Neuronal stem cell (in vitro differentiated cells): ENCODE measurements around the gene BRIX1.

Experiments
- DNase-seq: peaks from one replicate; pipeline ENCODE4 v3.0.0-alpha.2; 2013; ENCODE audit warnings: low spot score
- H2AFZ ChIP-seq: one replicate; pipeline ENCODE4 v1.6.1; 2013; ENCODE audit warnings: mild to moderate bottlenecking, low read length, inconsistent platforms
- H2AK5ac ChIP-seq: 2 replicates; pipeline ENCODE4 v1.6.1; 2013; ENCODE audit warnings: low read depth, mild to moderate bottlenecking, inconsistent platforms, low read length, moderate library complexity, mixed read lengths
- H2BK120ac ChIP-seq: 2 replicates; pipeline ENCODE4 v1.6.1; 2013; ENCODE audit warnings: low read depth, mild to moderate bottlenecking, inconsistent platforms, low read length, moderate library complexity, mixed read lengths
- H2BK12ac ChIP-seq: one replicate; pipeline ENCODE4 v1.6.1; 2013; ENCODE audit warnings: low read length, inconsistent platforms
- H2BK15ac ChIP-seq: 2 replicates; pipeline ENCODE4 v1.6.1; 2013; ENCODE audit warnings: mild to moderate bottlenecking, low read length, inconsistent platforms, mixed read lengths
- H2BK5ac ChIP-seq: one replicate; pipeline ENCODE4 v1.6.1; 2013; ENCODE audit warnings: inconsistent platforms, mild to moderate bottlenecking, low read length, moderate library complexity
- H3K14ac ChIP-seq: one replicate; pipeline ENCODE4 v1.6.1; 2013; ENCODE audit warnings: low read length, inconsistent platforms
- H3K18ac ChIP-seq: 2 replicates; pipeline ENCODE4 v1.6.1; 2013; ENCODE audit warnings: low read length, inconsistent platforms
- H3K23ac ChIP-seq: 2 replicates; pipeline ENCODE4 v1.6.1; 2013; ENCODE audit warnings: low read depth, mild to moderate bottlenecking, mixed read lengths, low read length, inconsistent platforms; ENCODE audit not compliant: poor library complexity
- H3K27ac ChIP-seq: replicated peaks from 3 replicates; pipeline ENCODE4 v1.5.1; 2013; ENCODE audit warnings: low read length, inconsistent platforms
- H3K27me3 ChIP-seq, 3 experiments: 2 replicates each; pipeline ENCODE4 v1.6.1; 2013; ENCODE audit warnings: low read length in 3 of 3, mild to moderate bottlenecking in 2 of 3, inconsistent platforms in 1 of 3, low read depth in 1 of 3, mixed read lengths in 1 of 3, moderate library complexity in 1 of 3; ENCODE audit not compliant: control insufficient read depth in 3 of 3, insufficient read depth in 3 of 3
- H3K36me3 ChIP-seq, 2 donors: replicated peaks in 1 of 2; 2 replicates each; pipeline ENCODE4 v1.6.1; 2013; ENCODE audit warnings: low read length in 2 of 2; ENCODE audit not compliant: control insufficient read depth in 2 of 2, insufficient read depth in 2 of 2
- H3K4ac ChIP-seq: 2 replicates; pipeline ENCODE4 v1.6.1; 2013; ENCODE audit warnings: inconsistent platforms, mild to moderate bottlenecking, low read length, moderate library complexity
- H3K4me1 ChIP-seq, 2 donors: 1 replicate in 1 of 2; 2 replicates in 1 of 2; pipeline ENCODE4 v1.6.1; 2013; ENCODE audit warnings: low read length in 2 of 2, low read depth in 1 of 2; ENCODE audit not compliant: control insufficient read depth in 2 of 2, insufficient read depth in 1 of 2
- H3K4me2 ChIP-seq: one replicate; pipeline ENCODE4 v1.6.1; 2013; ENCODE audit warnings: mild to moderate bottlenecking, low read length, inconsistent platforms; ENCODE audit not compliant: insufficient read depth, poor library complexity, severe bottlenecking
- H3K4me3 ChIP-seq, 2 donors: 2 replicates each; pipeline ENCODE4 v1.5.1; 2013; ENCODE audit warnings: low read length in 2 of 2, mild to moderate bottlenecking in 2 of 2, inconsistent platforms in 1 of 2, moderate library complexity in 1 of 2
- H3K79me1 ChIP-seq: one replicate; pipeline ENCODE4 v1.6.1; 2013; ENCODE audit warnings: low read depth, mild to moderate bottlenecking, inconsistent platforms, low read length, moderate library complexity
- H3K9ac ChIP-seq: one replicate; pipeline ENCODE4 v1.6.1; 2013; ENCODE audit warnings: mild to moderate bottlenecking, low read depth, low read length, inconsistent platforms; ENCODE audit not compliant: poor library complexity
- H3K9me3 ChIP-seq, 2 donors: replicated peaks in 1 of 2; 2 replicates each; pipeline versions ENCODE3 to v1.6.1; 2013; ENCODE audit warnings: low read length in 2 of 2, mild to moderate bottlenecking in 2 of 2, inconsistent platforms in 1 of 2, low read depth in 1 of 2, mixed read lengths in 1 of 2, moderate library complexity in 1 of 2; ENCODE audit not compliant: control insufficient read depth in 2 of 2, insufficient read depth in 1 of 2
- H4K8ac ChIP-seq: one replicate; pipeline ENCODE4 v1.6.1; 2013; ENCODE audit warnings: low read depth, mild to moderate bottlenecking, inconsistent platforms, low read length, moderate library complexity
- H4K91ac ChIP-seq: one replicate; pipeline ENCODE4 v1.6.1; 2013; ENCODE audit warnings: low read length, low read depth, mild to moderate bottlenecking, inconsistent platforms; ENCODE audit not compliant: poor library complexity
- WGBS, 2 donors: extraction: QIAGEN DNeasy Blood & Tissue Kit; methylation state at CpG; one replicate each; pipeline ENCODE4 v1.1.7; 2013; ENCODE audit warnings: missing lambda C conversion rate in 2 of 2, mixed read lengths in 1 of 2; ENCODE audit not compliant: insufficient read length in 2 of 2, insufficient replicate concordance in 1 of 2; ENCODE audit errors: extremely low coverage in 2 of 2; 5-methylcytosine and 5-hydroxymethylcytosine counted together

BRIX1 gene

DNA sequence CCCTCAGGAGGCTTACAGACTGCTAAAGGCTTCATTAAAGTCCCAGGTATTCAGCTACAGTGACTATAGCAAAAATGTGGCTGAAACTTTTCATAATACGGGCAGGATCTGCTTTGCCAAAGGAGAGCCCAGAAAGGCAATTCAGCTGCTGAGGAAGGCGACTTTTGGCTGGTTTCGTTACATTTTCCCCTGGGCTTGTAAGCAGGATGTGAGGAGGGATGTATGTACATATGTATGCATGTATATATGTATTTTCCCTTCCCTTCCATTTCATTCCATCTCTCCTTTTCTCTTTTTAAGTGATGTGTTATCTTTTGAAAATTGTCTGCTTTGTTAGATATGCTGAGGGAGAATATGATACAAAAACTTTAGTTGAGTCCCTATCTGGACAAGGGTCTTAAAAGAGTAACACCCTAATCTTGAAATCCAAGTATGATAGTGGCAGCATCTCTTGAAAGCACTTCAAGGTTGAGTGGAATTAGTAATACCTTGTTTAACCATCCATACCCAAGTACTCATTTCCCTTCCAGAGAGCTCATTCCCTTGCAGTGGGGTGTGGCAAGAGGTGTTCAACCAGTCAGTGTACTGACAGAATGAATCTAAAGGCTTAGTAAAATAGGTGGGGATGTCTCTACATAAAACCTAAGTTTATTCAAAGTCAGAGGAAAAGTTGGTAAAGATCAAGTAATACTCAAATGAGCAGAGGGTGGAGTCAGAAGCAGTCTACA, 29.0 kb upstream of the BRIX1 start:
- H3K4me3 ChIP-seq, result no peak overlapping the region
- no peak overlapping the region for H2AK5ac ChIP-seq
- no peak for DNase-seq
- no peak overlapping the region for H2BK12ac ChIP-seq
- H3K27ac ChIP-seq, result no peak overlapping the region
- no peak overlapping the region for H3K23ac ChIP-seq
- no peaks in the 10 kb centered on the region for H3K27me3 ChIP-seq
- no peaks in the 10 kb centered on the region for H3K9me3 ChIP-seq
- WGBS, 2 donors, result no CpG with 5 or more reads among the region's 3 CpGs
- no peaks in the 10 kb centered on the region for H3K79me1 ChIP-seq
- no peak overlapping the region for H3K4me2 ChIP-seq
- H2BK15ac ChIP-seq, result no peak overlapping the region
- no peak overlapping the region for H4K8ac ChIP-seq
- no peak overlapping the region for H4K91ac ChIP-seq
- H3K9ac ChIP-seq, result no peak overlapping the region
- no peak overlapping the region for H2AFZ ChIP-seq
- H2BK120ac ChIP-seq, result no peak overlapping the region
- H3K36me3 ChIP-seq, result no peaks in the 10 kb centered on the region
- H3K4ac ChIP-seq, result no peak overlapping the region
- no peak overlapping the region for H3K14ac ChIP-seq
- H3K18ac ChIP-seq, result no peak overlapping the region
- H3K4me1 ChIP-seq, result no peaks in the 10 kb centered on the region
- no peak overlapping the region for H2BK5ac ChIP-seq

DNA sequence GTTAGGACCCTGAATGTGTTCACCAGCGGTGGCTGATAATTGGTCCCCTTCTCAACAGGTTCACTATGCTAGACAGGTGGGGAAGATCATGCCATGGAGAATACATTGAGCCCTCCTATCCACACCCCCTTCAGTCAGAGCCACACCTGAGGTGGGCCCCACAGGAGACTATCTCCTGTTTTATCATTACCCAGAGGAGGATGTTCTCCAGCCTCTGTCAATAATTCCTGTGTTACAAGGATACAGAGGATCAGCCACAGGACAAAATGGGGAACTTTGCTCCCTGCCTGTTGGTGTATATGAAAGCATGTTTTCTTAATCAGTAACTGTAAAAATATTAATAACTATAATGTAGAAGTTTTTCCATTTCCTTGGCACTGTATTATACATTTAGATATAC, 26.1 kb upstream of the BRIX1 start:
- H2AK5ac ChIP-seq, result no peak overlapping the region
- no peaks in the 10 kb centered on the region for H3K9me3 ChIP-seq
- no peak overlapping the region for H3K4me3 ChIP-seq
- H2BK120ac ChIP-seq, result no peak overlapping the region
- H3K27ac ChIP-seq, result no peak overlapping the region
- no peaks in the 10 kb centered on the region for H3K36me3 ChIP-seq
- no peak overlapping the region for H4K8ac ChIP-seq
- H3K14ac ChIP-seq, result no peak overlapping the region
- H2AFZ ChIP-seq, result no peak overlapping the region
- no peak for DNase-seq
- no peaks in the 10 kb centered on the region for H3K79me1 ChIP-seq
- no peak overlapping the region for H3K4me2 ChIP-seq
- no peaks in the 10 kb centered on the region for H3K4me1 ChIP-seq
- H2BK15ac ChIP-seq, result no peak overlapping the region
- H4K91ac ChIP-seq, result no peak overlapping the region
- WGBS, 2 donors, result no CpG with 5 or more reads among the region's 1 CpG
- no peak overlapping the region for H2BK5ac ChIP-seq
- no peak overlapping the region for H3K23ac ChIP-seq
- H3K4ac ChIP-seq, result no peak overlapping the region
- no peak overlapping the region for H2BK12ac ChIP-seq
- H3K27me3 ChIP-seq, result no peaks in the 10 kb centered on the region
- H3K9ac ChIP-seq, result no peak overlapping the region
- no peak overlapping the region for H3K18ac ChIP-seq

DNA sequence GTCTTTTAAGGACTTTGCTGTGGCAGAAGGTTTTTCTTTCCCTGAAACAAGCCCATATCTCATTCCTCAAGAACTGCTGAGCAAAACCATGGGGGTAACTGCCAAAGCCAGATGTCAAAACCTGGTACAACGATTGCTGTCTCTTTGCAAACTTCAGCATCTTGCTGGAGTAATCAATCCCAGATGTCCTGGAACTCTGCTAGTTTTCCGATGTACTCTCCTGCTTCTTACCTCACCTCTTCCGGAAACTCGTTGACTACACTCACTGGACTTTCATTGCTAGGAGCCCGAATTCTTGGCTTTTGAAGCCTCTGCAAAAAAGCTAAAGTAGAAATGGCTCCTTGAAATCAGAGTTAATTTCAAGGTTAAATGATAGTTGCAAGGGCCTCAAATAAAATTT, 23.5 kb upstream of the BRIX1 start:
- H3K23ac ChIP-seq, result no peak overlapping the region
- no peak overlapping the region for H3K4ac ChIP-seq
- DNase-seq, result no peak
- no peak overlapping the region for H3K9ac ChIP-seq
- H3K27me3 ChIP-seq, result no peaks in the 10 kb centered on the region
- H4K8ac ChIP-seq, result no peak overlapping the region
- no peak overlapping the region for H2AK5ac ChIP-seq
- no peak overlapping the region for H2BK12ac ChIP-seq
- H2BK120ac ChIP-seq, result no peak overlapping the region
- no peaks in the 10 kb centered on the region for H3K9me3 ChIP-seq
- no peak overlapping the region for H2BK15ac ChIP-seq
- H2BK5ac ChIP-seq, result no peak overlapping the region
- no CpG with 5 or more reads among the region's 5 CpGs for WGBS, 2 donors
- no peak overlapping the region for H3K4me3 ChIP-seq
- no peak overlapping the region for H2AFZ ChIP-seq
- no peak overlapping the region for H3K27ac ChIP-seq
- no peak overlapping the region for H3K18ac ChIP-seq
- no peak overlapping the region for H4K91ac ChIP-seq
- no peak overlapping the region for H3K4me2 ChIP-seq
- peaks cover 2 to 3% of the 10 kb centered on the region in 2 donors for H3K36me3 ChIP-seq
- no peaks in the 10 kb centered on the region for H3K79me1 ChIP-seq
- H3K4me1 ChIP-seq, result no peaks in the 10 kb centered on the region
- no peak overlapping the region for H3K14ac ChIP-seq

DNA sequence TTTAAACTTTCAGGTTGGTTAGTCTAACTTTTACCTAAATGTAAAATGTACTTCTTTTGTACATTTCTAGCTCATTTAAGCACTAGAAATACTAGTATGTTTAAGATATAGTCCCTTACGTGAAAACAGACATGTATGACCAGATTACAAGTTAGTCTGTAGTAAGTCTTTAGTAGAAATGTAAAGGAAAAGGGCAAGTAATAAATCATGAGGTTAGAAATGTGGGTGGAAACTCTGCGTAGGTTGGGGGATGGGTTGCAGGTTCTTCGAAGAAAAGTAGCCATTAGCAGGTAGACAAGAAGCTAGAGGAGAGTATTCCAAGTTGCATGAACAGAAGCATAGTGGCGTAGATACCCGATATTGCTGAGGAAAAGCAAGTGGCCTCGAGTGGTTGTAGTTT, 23.1 kb upstream of the BRIX1 start:
- H4K91ac ChIP-seq, result no peak overlapping the region
- no peak overlapping the region for H2BK12ac ChIP-seq
- peaks cover 2 to 3% of the 10 kb centered on the region in 2 donors for H3K36me3 ChIP-seq
- H3K79me1 ChIP-seq, result no peaks in the 10 kb centered on the region
- no peak overlapping the region for H2AK5ac ChIP-seq
- H2BK15ac ChIP-seq, result no peak overlapping the region
- H2BK120ac ChIP-seq, result no peak overlapping the region
- no peaks in the 10 kb centered on the region for H3K9me3 ChIP-seq
- H2AFZ ChIP-seq, result no peak overlapping the region
- WGBS, 2 donors, result no CpG with 5 or more reads among the region's 6 CpGs
- H4K8ac ChIP-seq, result no peak overlapping the region
- H3K4me1 ChIP-seq, result no peaks in the 10 kb centered on the region
- H3K27ac ChIP-seq, result no peak overlapping the region
- H3K4me2 ChIP-seq, result no peak overlapping the region
- no peak overlapping the region for H3K14ac ChIP-seq
- no peak overlapping the region for H3K4me3 ChIP-seq
- H3K23ac ChIP-seq, result no peak overlapping the region
- no peak overlapping the region for H3K4ac ChIP-seq
- no peaks in the 10 kb centered on the region for H3K27me3 ChIP-seq
- H2BK5ac ChIP-seq, result no peak overlapping the region
- no peak overlapping the region for H3K9ac ChIP-seq
- no peak overlapping the region for H3K18ac ChIP-seq
- no peak for DNase-seq
